ENCODE data around the gene ETV5.

The ETV5 gene

GRCh38 chr3:185999221-185999620 lies 109.7 kb downstream of the ETV5 start:
- no peak for TF ChIP-seq CTCF (conservative IDR thresholded peaks at IDR 0.05; ENCODE audit: low read length)
- H3K4me3 ChIP-seq (ENCODE audit: low read length) = no peak overlapping the region
- DNase-seq (ENCODE audit: low read depth) = no peak

- H3K4me3 ChIP-seq (ENCODE audit: low read length) = no peak overlapping the region
- no peak for TF ChIP-seq CTCF (conservative IDR thresholded peaks at IDR 0.05; ENCODE audit: low read length)
- no peak for DNase-seq (ENCODE audit: low read depth)
These were observed 110.8 kb downstream of the ETV5 start for GRCh38 chr3:185998136-185998535.

GRCh38 chr3:185997130-185997529 lies 111.8 kb downstream of the ETV5 start:
- H3K4me3 ChIP-seq (ENCODE audit: low read length) = no peak overlapping the region
- no peak for DNase-seq (ENCODE audit: low read depth)
- TF ChIP-seq CTCF (conservative IDR thresholded peaks at IDR 0.05; ENCODE audit: low read length) = no peak

Data from AG10803 (cell line).